Smooth muscle cell (in vitro differentiated cells): ENCODE data around the gene CHIC2. TPM values are rescaled to one million over a fixed set of nuclear protein-coding genes. Genes with fewer than 3 reads are reported as not detected.

Experiments used
- DNase-seq: peaks from one replicate; lab custom pipeline; 2025; ENCODE audit not compliant: unreplicated experiment; lab: John Stamatoyannopoulos, UW
- H2AFZ ChIP-seq: fragments of 200-600 bp; sonication (generic); 2 replicates; pipeline ENCODE4 v1.6.0; 2016; ENCODE audit warnings: antibody characterized with exemption, low read depth, mild to moderate bottlenecking
- H3F3A ChIP-seq: fragments of 200-600 bp; sonication (generic); 2 replicates; pipeline ENCODE4 v1.6.0; 2017; ENCODE audit warnings: antibody characterized with exemption, low read depth
- H3K27ac ChIP-seq: fragments of 200-600 bp; sonication (generic); 2 replicates; pipeline ENCODE4 v1.5.1; 2016; ENCODE audit warnings: low read depth, mild to moderate bottlenecking
- H3K27me3 ChIP-seq: fragments of 200-600 bp; sonication (generic); 2 replicates; pipeline ENCODE4 v1.6.1; 2016; ENCODE audit warnings: low read depth, mild to moderate bottlenecking
- H3K36me3 ChIP-seq: fragments of 200-600 bp; sonication (generic); 2 replicates; pipeline ENCODE4 v1.5.1; 2016; ENCODE audit warnings: low read depth
- H3K4me1 ChIP-seq: fragments of 200-600 bp; sonication (generic); 2 replicates; pipeline ENCODE4 v1.5.1; 2016; ENCODE audit warnings: low read depth
- H3K4me2 ChIP-seq: fragments of 200-600 bp; sonication (generic); 2 replicates; pipeline ENCODE4 v1.6.0; 2016; ENCODE audit warnings: mild to moderate bottlenecking
- H3K4me3 ChIP-seq: fragments of 200-600 bp; sonication (generic); 2 replicates; pipeline ENCODE4 v1.5.1; 2016; ENCODE audit warnings: mild to moderate bottlenecking
- H3K79me2 ChIP-seq: fragments of 200-600 bp; sonication (generic); 2 replicates; pipeline ENCODE4 v1.6.0; 2016; ENCODE audit warnings: low read depth, mild to moderate bottlenecking
- H3K9ac ChIP-seq: fragments of 200-600 bp; sonication (generic); 2 replicates; pipeline ENCODE4 v1.6.0; 2016; ENCODE audit warnings: low read depth
- H3K9me3 ChIP-seq: fragments of 200-600 bp; sonication (generic); replicated peaks from 2 replicates; pipeline ENCODE4 v1.5.1; 2016; ENCODE audit warnings: low read depth
- H4K20me1 ChIP-seq: fragments of 200-600 bp; sonication (generic); 2 replicates; pipeline ENCODE4 v1.6.0; 2016; ENCODE audit warnings: low read depth
- CTCF ChIP-seq: fragments of 200-600 bp; sonication (generic); IDR thresholded peaks from 2 replicates; pipeline ENCODE4 v1.5.1; 2017; ENCODE audit warnings: borderline replicate concordance, mild to moderate bottlenecking, antibody characterized with exemption; ENCODE audit not compliant: insufficient read depth, poor library complexity, severe bottlenecking
- WGBS: methylation state at CpG from one replicate; pipeline ENCODE4 v1.1.7; 2016; ENCODE audit warnings: low lambda C conversion rate; 5-methylcytosine and 5-hydroxymethylcytosine counted together
- polyA plus RNA-seq: library from polyadenylated mRNA; unstranded; fragments of >200 nt; fragmentation: Nextera tagmentation; extraction: Ambion mirVana; gene quantifications from 2 replicates; pipeline ENCODE4 v1.2.1, GENCODE V29; 2016
- total RNA-seq: library from RNA; depleted of rRNA; stranded (reverse); fragments of >200 nt; gene quantifications from 2 replicates; pipeline ENCODE4 v1.2.3, GENCODE V29; 2014

CHIC2 gene
- total and polyA plus RNA-seq, 2 experiments from 2014 or later: 52.2 to 61.0 TPM

- Histone ChIP-seq H3K4me1 (peaks cover 36% of the 10 kb centered on the region), H3K9ac (peak overlapping the region; percentile 90), H3K27me3 (no peaks in the 10 kb centered on the region), H4K20me1 (peaks cover 29% of the 10 kb centered on the region), H3K4me2 (peak overlapping the region; percentile 89), H3K4me3 (peak overlapping the region; percentile 96), H3K9me3 (no peaks in the 10 kb centered on the region), H2AFZ (peak overlapping the region; percentile 94), H3K79me2 (peaks cover 38% of the 10 kb centered on the region), H3F3A (peaks cover 13% of the 10 kb centered on the region), H3K36me3 (no peaks in the 10 kb centered on the region), H3K27ac (peak overlapping the region; percentile 99)
- no peak for DNase-seq
- no peak for TF ChIP-seq CTCF
- 66% methylated on average over 6 of the region's 6 CpGs for WGBS
Measured at GRCh38 chr4:54065282-54066087, 1.1 kb upstream of the CHIC2 start.

DNA sequence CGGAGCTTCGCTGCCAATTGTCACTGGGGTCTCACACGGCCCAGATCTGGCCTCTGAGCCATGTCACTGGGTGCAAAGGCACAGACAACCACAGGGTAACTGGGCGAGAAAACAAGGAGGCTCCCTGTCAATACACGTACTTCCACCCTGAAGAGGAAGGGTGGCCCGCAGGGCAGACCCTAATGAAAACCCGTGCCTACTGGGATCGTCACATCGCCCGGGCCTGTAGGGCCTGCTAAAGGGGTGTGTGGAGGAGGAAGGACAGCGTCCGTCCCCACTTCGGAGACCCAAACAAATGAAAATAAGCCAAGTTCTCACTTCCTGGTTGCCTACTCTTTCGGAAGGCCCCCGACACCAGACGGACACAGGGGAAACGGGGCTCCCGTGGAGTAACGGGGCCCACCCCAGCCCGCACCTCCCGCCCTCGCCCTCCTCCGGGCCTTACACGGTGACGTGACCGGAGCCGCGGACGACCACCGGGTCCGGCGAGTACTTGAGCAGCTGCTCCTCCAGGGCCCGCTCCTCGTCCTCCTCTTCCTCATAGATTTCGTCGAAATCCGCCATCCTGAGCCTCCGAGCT, 578 bp downstream of the CHIC2 start:
- H3F3A ChIP-seq: peaks cover 13% of the 10 kb centered on the region
- peak overlapping the region; percentile 99 for H3K9ac ChIP-seq
- no peaks in the 10 kb centered on the region for H3K9me3 ChIP-seq
- no peaks in the 10 kb centered on the region for H3K27me3 ChIP-seq
- peaks cover 36% of the 10 kb centered on the region for H3K4me1 ChIP-seq
- H3K4me2 ChIP-seq: peak overlapping the region; percentile 85
- DNase-seq: no peak
- H2AFZ ChIP-seq: peak overlapping the region; percentile 67
- peaks cover 54% of the 10 kb centered on the region for H3K79me2 ChIP-seq
- peaks cover 46% of the 10 kb centered on the region for H4K20me1 ChIP-seq
- H3K36me3 ChIP-seq: no peaks in the 10 kb centered on the region
- under 1% methylated on average over 31 of the region's 38 CpGs for WGBS
- TF ChIP-seq CTCF: no peak
- H3K4me3 ChIP-seq: peak overlapping the region; percentile 96
- H3K27ac ChIP-seq: peak overlapping the region; percentile 99

DNA sequence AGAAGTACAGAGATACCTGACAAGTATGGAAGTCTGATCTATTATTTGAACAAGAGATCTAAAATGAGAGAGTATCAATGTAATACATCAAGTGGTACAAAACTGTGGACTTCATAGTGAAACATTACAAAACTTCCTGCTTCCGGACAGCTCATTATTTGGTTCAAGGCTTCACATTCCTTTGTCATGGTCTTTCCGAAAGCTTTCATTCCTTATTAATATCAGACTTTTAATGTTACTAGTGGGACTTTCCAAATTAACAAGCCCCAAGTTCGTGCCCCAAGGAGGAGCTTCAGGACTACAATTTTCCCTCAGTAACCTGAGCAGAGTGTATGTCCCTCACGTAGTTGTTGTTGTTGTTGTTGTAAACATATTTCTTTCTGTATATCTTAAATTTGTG, 1.2 kb downstream of the CHIC2 start:
- TF ChIP-seq CTCF: no peak
- H3F3A ChIP-seq: peaks cover 13% of the 10 kb centered on the region
- H3K9me3 ChIP-seq: no peaks in the 10 kb centered on the region
- peaks cover 60% of the 10 kb centered on the region for H3K79me2 ChIP-seq
- 3% methylated on average over 4 of the region's 4 CpGs for WGBS
- peak overlapping the region; percentile 96 for H3K4me3 ChIP-seq
- H3K27me3 ChIP-seq: no peaks in the 10 kb centered on the region
- H3K27ac ChIP-seq: peak overlapping the region; percentile 99
- peak overlapping the region; percentile 99 for H3K9ac ChIP-seq
- H3K4me1 ChIP-seq: peaks cover 36% of the 10 kb centered on the region
- H2AFZ ChIP-seq: no peak overlapping the region
- peaks cover 52% of the 10 kb centered on the region for H4K20me1 ChIP-seq
- no peak for DNase-seq
- peak overlapping the region; percentile 85 for H3K4me2 ChIP-seq
- H3K36me3 ChIP-seq: no peaks in the 10 kb centered on the region
